Endodermal cell (in vitro differentiated cells): Measurements from ENCODE around the gene SLC35E3. TPM values are rescaled to one million over a fixed set of nuclear protein-coding genes. Genes with fewer than 3 reads are reported as not detected.

Experiments used
- DNase-seq: peaks from one replicate; pipeline ENCODE4 v3.0.0-alpha.2; 2017
- H3K27ac ChIP-seq: 2 replicates; pipeline ENCODE4 v1.5.1; 2013; ENCODE audit warnings: mild to moderate bottlenecking, low read depth, low read length, moderate library complexity
- H3K27me3 ChIP-seq: 2 replicates; pipeline ENCODE4 v1.6.1; 2013; ENCODE audit warnings: mild to moderate bottlenecking, low read length, moderate library complexity; ENCODE audit not compliant: insufficient read depth, control insufficient read depth, poor library complexity, severe bottlenecking
- H3K36me3 ChIP-seq: 2 replicates; pipeline ENCODE4 v1.7.0; 2013; ENCODE audit warnings: mild to moderate bottlenecking, low read length, moderate library complexity; ENCODE audit not compliant: control insufficient read depth, insufficient read depth
- H3K4me1 ChIP-seq: one replicate; pipeline ENCODE4 v1.7.0; 2013; ENCODE audit warnings: low read length; ENCODE audit not compliant: control insufficient read depth, insufficient read depth
- H3K4me3 ChIP-seq: 2 replicates; pipeline ENCODE4 v1.5.1; 2013; ENCODE audit warnings: mild to moderate bottlenecking, low read length, moderate library complexity
- H3K9ac ChIP-seq: 2 replicates; pipeline ENCODE4 v1.6.1; 2013; ENCODE audit warnings: mild to moderate bottlenecking, low read length, moderate library complexity; ENCODE audit not compliant: poor library complexity, severe bottlenecking; ENCODE audit errors: extremely low read depth
- H3K9me3 ChIP-seq: 2 replicates; pipeline ENCODE4 v1.6.1; 2013; ENCODE audit warnings: mild to moderate bottlenecking, low read length, moderate library complexity; ENCODE audit not compliant: control insufficient read depth
- H3K27ac Mint-ChIP-seq: 2 replicates; pipeline ENCODE4 v1.8.0; 2020; ENCODE audit warnings: mixed read lengths
- H3K27me3 Mint-ChIP-seq: 2 replicates; pipeline ENCODE4 v1.8.0; 2021; ENCODE audit warnings: mild to moderate bottlenecking, mixed read lengths; ENCODE audit not compliant: insufficient read depth
- H3K36me3 Mint-ChIP-seq: 2 replicates; pipeline ENCODE4 v1.8.0; 2020; ENCODE audit warnings: low read depth, mixed read lengths
- H3K4me1 Mint-ChIP-seq: 2 replicates; pipeline ENCODE4 v1.8.0; 2020; ENCODE audit warnings: mixed read lengths
- H3K4me3 Mint-ChIP-seq: 2 replicates; pipeline ENCODE4 v1.8.0; 2020; ENCODE audit warnings: mild to moderate bottlenecking, moderate library complexity, mixed read lengths
- H3K9me3 Mint-ChIP-seq: 2 replicates; pipeline ENCODE4 v1.8.0; 2020; ENCODE audit warnings: mild to moderate bottlenecking, mixed read lengths
- WGBS, 2 experiments: methylation state at CpG; one replicate each; pipeline versions ENCODE4 v1.1.5 to v1.1.7; 2013; ENCODE audit warnings: missing lambda C conversion rate in 2 of 2, mixed read lengths in 1 of 2; ENCODE audit not compliant: insufficient coverage in 1 of 2, insufficient read length in 1 of 2; 5-methylcytosine and 5-hydroxymethylcytosine counted together
- total RNA-seq, 2 donors: library from RNA; stranded (reverse); fragmentation: NEBNext Ultra II Directional in 1 of 2; extraction: Animal tissue kit (Norgen Biotek cat#: 25700) in 1 of 2; gene quantifications; 2 replicates in 1 of 2; 3 replicates in 1 of 2; pipeline ENCODE4 v1.2.1, GENCODE V29; 2021
- TF ChIP-seq, protein P1 (sequence below): fragments of 200-600 bp; sonication (generic); conservative IDR thresholded peaks from 2 replicates; pipeline ENCODE4 v1.5.0; 2021; ENCODE audit warnings: antibody characterized with exemption, mild to moderate bottlenecking

Gene SLC35E3
- total RNA-seq, 2 donors from 2014 or later, result 12.6 to 12.7 TPM

DNA sequence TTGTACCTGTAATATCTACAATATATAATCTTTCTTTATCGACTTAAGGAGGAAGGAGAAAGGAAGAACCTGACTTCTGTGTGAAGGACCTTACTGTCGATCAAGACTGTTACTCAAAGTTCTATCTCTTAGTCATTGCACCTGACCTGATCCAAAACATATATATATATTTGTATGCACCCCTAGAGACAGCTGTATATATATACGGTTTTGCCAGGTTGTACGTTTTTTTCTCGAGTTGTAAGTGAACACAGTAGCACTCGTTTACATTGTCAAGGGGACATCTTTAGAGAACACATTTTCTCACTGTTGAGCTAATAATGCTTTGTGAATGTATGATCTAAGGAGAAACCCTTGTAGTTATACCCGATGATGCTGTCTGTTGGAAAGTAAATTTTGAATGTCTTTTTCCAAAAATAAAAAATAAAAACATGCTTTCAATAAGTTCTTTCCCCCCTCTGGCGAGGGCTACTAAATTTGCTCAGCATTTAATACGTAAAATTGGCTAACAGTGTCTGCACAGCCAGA is 536 bp upstream of the SLC35E3 start:
- Histone ChIP-seq H3K4me3 (peak overlapping the region; percentile 93), H3K27ac (peak overlapping the region; percentile 24), H3K36me3 (peaks cover 26% of the 10 kb centered on the region), H3K9ac (peak overlapping the region; percentile 61), H3K4me1 (no peaks in the 10 kb centered on the region), H3K27me3 (no peaks in the 10 kb centered on the region), H3K9me3 (no peaks in the 10 kb centered on the region)
- Mint-ChIP-seq H3K9me3 (no peaks in the 10 kb centered on the region), H3K4me3 (peak overlapping the region; percentile 93), H3K27ac (peak overlapping the region; percentile 98), H3K27me3 (no peaks in the 10 kb centered on the region), H3K36me3 (peaks cover 10% of the 10 kb centered on the region), H3K4me1 (peaks cover 8% of the 10 kb centered on the region)
- 86 to 91% methylated on average over 4 to 6 of the region's 9 CpGs for WGBS, 2 experiments
- TF ChIP-seq, protein P1, sequence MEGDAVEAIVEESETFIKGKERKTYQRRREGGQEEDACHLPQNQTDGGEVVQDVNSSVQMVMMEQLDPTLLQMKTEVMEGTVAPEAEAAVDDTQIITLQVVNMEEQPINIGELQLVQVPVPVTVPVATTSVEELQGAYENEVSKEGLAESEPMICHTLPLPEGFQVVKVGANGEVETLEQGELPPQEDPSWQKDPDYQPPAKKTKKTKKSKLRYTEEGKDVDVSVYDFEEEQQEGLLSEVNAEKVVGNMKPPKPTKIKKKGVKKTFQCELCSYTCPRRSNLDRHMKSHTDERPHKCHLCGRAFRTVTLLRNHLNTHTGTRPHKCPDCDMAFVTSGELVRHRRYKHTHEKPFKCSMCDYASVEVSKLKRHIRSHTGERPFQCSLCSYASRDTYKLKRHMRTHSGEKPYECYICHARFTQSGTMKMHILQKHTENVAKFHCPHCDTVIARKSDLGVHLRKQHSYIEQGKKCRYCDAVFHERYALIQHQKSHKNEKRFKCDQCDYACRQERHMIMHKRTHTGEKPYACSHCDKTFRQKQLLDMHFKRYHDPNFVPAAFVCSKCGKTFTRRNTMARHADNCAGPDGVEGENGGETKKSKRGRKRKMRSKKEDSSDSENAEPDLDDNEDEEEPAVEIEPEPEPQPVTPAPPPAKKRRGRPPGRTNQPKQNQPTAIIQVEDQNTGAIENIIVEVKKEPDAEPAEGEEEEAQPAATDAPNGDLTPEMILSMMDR, result no peak
- DNase-seq, result no peak

DNA sequence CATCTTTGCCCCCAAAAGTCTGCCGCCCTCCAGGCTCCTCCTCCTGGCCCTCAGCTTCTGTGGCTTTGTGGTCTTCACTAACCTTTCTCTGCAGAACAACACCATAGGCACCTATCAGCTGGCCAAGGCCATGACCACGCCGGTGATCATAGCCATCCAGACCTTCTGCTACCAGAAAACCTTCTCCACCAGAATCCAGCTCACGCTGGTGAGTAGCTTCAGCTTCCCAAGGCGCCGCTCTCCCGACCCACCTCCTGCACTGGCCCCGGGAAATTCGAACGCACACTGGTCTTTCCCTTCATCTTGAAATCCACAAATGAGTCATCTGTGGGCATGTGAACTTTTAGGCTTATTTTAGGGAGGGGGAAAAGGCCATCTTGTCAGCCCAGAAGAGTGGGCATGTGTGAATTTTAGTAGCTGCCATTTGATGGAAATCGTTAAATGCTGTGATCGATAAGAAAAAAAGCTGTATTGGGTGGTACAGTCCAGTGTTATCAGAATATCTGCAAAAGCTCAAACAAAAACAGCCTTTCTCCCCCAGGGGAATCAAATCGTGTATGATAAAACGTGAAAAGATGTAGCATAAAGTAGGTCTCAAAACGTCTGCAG is 700 bp downstream of the SLC35E3 start:
- peak; percentile 85 for DNase-seq
- Mint-ChIP-seq H3K36me3 (peaks cover 10% of the 10 kb centered on the region), H3K4me1 (peaks cover 8% of the 10 kb centered on the region), H3K27me3 (no peaks in the 10 kb centered on the region), H3K9me3 (no peaks in the 10 kb centered on the region), H3K4me3 (peak overlapping the region; percentile 93), H3K27ac (peak overlapping the region; percentile 98)
- H3K9me3 ChIP-seq, result no peaks in the 10 kb centered on the region
- 14 to 16% methylated on average over 10 to 15 of the region's 15 CpGs for WGBS, 2 experiments
- H3K36me3 ChIP-seq, result peaks cover 22% of the 10 kb centered on the region
- no peaks in the 10 kb centered on the region for H3K27me3 ChIP-seq
- H3K4me3 ChIP-seq, result peak overlapping the region; percentile 93
- no peaks in the 10 kb centered on the region for H3K4me1 ChIP-seq
- H3K9ac ChIP-seq, result peak overlapping the region; percentile 61
- TF ChIP-seq, protein P1, result no peak
- peak overlapping the region; percentile 6 for H3K27ac ChIP-seq

DNA sequence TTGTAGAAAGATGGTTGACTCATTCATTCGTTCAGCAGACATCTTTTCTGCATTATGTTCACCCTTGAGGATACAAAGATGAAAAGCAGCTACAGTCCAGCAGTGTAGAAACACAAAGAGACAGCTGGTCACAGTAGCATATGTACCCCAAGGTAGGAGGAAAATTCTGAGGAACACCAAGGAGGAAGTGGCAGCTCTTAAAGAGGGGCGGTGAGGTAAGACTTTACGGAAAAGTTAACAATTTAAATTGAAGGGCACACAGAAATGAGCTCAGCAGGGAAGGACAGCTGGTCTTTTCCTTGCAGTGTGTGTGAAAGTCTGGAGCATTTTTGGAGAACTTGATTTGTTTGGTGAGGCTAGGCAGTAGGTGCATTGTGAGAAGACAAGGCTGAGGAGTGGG is 3.5 kb downstream of the SLC35E3 start:
- H3K27me3 ChIP-seq, result no peaks in the 10 kb centered on the region
- peaks cover 21% of the 10 kb centered on the region for H3K36me3 Mint-ChIP-seq

More for the DNA sequence above, 3.5 kb downstream of the SLC35E3 start:
- WGBS, 2 experiments, result 94 to 100% methylated on average over 2 to 3 of the region's 3 CpGs
- Histone ChIP-seq H3K27ac (no peak overlapping the region), H3K4me3 (no peak overlapping the region), H3K9me3 (no peaks in the 10 kb centered on the region), H3K4me1 (no peaks in the 10 kb centered on the region), H3K9ac (no peak overlapping the region), H3K36me3 (peaks cover 40% of the 10 kb centered on the region)
- peaks cover 8% of the 10 kb centered on the region for H3K4me1 Mint-ChIP-seq
- peak overlapping the region; percentile 5 for H3K27ac Mint-ChIP-seq
- no peak overlapping the region for H3K4me3 Mint-ChIP-seq
- DNase-seq, result no peak
- H3K27me3 Mint-ChIP-seq, result no peaks in the 10 kb centered on the region
- H3K9me3 Mint-ChIP-seq, result no peaks in the 10 kb centered on the region
- TF ChIP-seq, protein P1, result no peak
